GM12878 (cell line): ENCODE results near the gene NPBWR2. TPM values are rescaled to one million over a fixed set of nuclear protein-coding genes. Genes with fewer than 3 reads are reported as not detected.

Experiments
- BACH1 ChIP-seq: fragments of 450-650 bp; IDR thresholded peaks from 2 replicates; pipeline ENCODE4 v1.6.1; 2017; ENCODE audit warnings: mild to moderate bottlenecking, borderline replicate concordance
- CREB1 ChIP-seq: IDR thresholded peaks from 2 replicates; pipeline ENCODE4 v1.6.1; 2012; ENCODE audit warnings: low read depth, mild to moderate bottlenecking, inconsistent platforms
- CTCF ChIP-seq, 3 experiments: IDR thresholded peaks in 2 of 3; conservative IDR thresholded peaks in 1 of 3; 2 replicates each; pipeline ENCODE4 v1.5.1; 2011; ENCODE audit warnings: low read depth in 3 of 3, low read length in 3 of 3, mild to moderate bottlenecking in 3 of 3, control low read depth in 2 of 3, moderate library complexity in 2 of 3, inconsistent platforms in 1 of 3, mixed read lengths in 1 of 3; ENCODE audit not compliant: control insufficient read depth in 2 of 3, insufficient read depth in 1 of 3; ENCODE audit errors: extremely low read depth in 1 of 3
- DPF2 ChIP-seq: fragments of 450-650 bp; IDR thresholded peaks from 2 replicates; pipeline ENCODE4 v1.6.1; 2017; ENCODE audit warnings: mild to moderate bottlenecking
- EGR1 ChIP-seq, 2 experiments: IDR thresholded peaks; 1 replicate in 1 of 2; 2 replicates in 1 of 2; pipeline ENCODE4 v1.6.1; 2011 to 2012; ENCODE audit warnings: low read depth in 2 of 2, low read length in 2 of 2, borderline replicate concordance in 1 of 2, mild to moderate bottlenecking in 1 of 2, moderate library complexity in 1 of 2
- ELK1 ChIP-seq: IDR thresholded peaks from 2 replicates; pipeline ENCODE4 v1.6.1; 2012; ENCODE audit warnings: low read depth, low read length, improper control_type of control experiment
- FOXM1 ChIP-seq: IDR thresholded peaks from 2 replicates; pipeline ENCODE4 v1.6.1; 2012; ENCODE audit warnings: low read depth, mild to moderate bottlenecking, inconsistent platforms, low read length, moderate library complexity
- HDGF ChIP-seq: fragments of 450-650 bp; IDR thresholded peaks from 2 replicates; pipeline ENCODE4 v1.6.1; 2016; ENCODE audit warnings: antibody characterized with exemption
- KLF5 ChIP-seq: fragments of 450-650 bp; IDR thresholded peaks from 2 replicates; pipeline ENCODE4 v1.6.1; 2014; ENCODE audit warnings: mild to moderate bottlenecking; ENCODE audit not compliant: partially characterized antibody
- PML ChIP-seq: IDR thresholded peaks from 2 replicates; pipeline ENCODE4 v1.6.1; 2012; ENCODE audit warnings: low read length, inconsistent platforms
- RELB ChIP-seq: fragments of 450-650 bp; IDR thresholded peaks from 2 replicates; pipeline ENCODE4 v1.6.1; 2017; ENCODE audit warnings: low read depth, mild to moderate bottlenecking, moderate library complexity
- SREBF2 ChIP-seq: IDR thresholded peaks from 2 replicates; pipeline ENCODE4 v1.6.1; 2012; ENCODE audit warnings: mild to moderate bottlenecking, low read length
- ZZZ3 ChIP-seq: IDR thresholded peaks from 2 replicates; pipeline ENCODE4 v1.6.1; 2011; ENCODE audit warnings: low read depth; ENCODE audit not compliant: control insufficient read depth, insufficient read length
- polyA plus RNA-seq, 11 experiments: library from polyadenylated mRNA; depleted of rRNA in 4 of 11; unstranded in 6 of 11; stranded (reverse) in 5 of 11; fragments of >200 nt; fragmentation: Nextera tagmentation in 4 of 11; fragmentation: Illumina TruSeq in 1 of 11; extraction: Ambion mirVana in 4 of 11; extraction: Trizol in 1 of 11; gene quantifications; 1 replicate in 1 of 11; 2 replicates in 10 of 11; pipeline versions ENCODE4 v1.2.1 to v1.2.3, GENCODE V29; 2011 to 2016; ENCODE audit warnings: inconsistent platforms in 2 of 11, missing spikeins in 2 of 11, low read depth in 1 of 11
- total RNA-seq, 4 experiments: library from RNA; depleted of rRNA in 3 of 4; stranded (reverse); fragments of >200 nt in 3 of 4; fragmentation: Illumina TruSeq in 1 of 4; extraction: Trizol in 1 of 4; gene quantifications; 2 replicates each; pipeline versions ENCODE4 v1.2.1 to v1.2.3, GENCODE V29; 2013 to 2021

NPBWR2 gene
- total and polyA plus RNA-seq, 10 of the 15 experiments (the other 5 are each of a cell fraction or from before 2014, with no cell fraction given): not detected

GRCh38 chr20:64057628-64058498 lies 49.5 kb downstream of the NPBWR2 start (continued):
- TF ChIP-seq CTCF (IDR thresholded peaks at IDR 0.05 in 2 of 3, conservative IDR thresholded peaks at IDR 0.05 in 1 of 3; ENCODE audit: control insufficient read depth in 2 of 3, extremely low read depth in 1 of 3, insufficient read depth in 1 of 3, low read depth in 3 of 3, low read length in 3 of 3) (peak; percentile 92 to 94 (median 93)), SREBF2 (no peak), ZZZ3 (no peak), RELB (peak; percentile 72), CREB1 (no peak), FOXM1 (no peak), BACH1 (no peak), PML (no peak), HDGF (peak; percentile 85; the same call in 1 of the 2 replicates), KLF5 (no peak), DPF2 (peak; percentile 51), ELK1 (no peak), EGR1 (IDR thresholded peaks at IDR 0.05; ENCODE audit: borderline replicate concordance in 1 of 2, low read depth in 2 of 2, low read length in 2 of 2) (peak in 1 of 2 experiments; percentile 57; a peak in 1 of 3 replicates)
